A549 (cell line): Measurements from ENCODE around the gene ASIC2.

Experiments used
- CHD4 ChIP-seq: fragments of 200-600 bp; sonication (generic); IDR thresholded peaks from 2 replicates; pipeline ENCODE4 v1.6.1; 2016; ENCODE audit warnings: antibody characterized with exemption, mild to moderate bottlenecking, borderline replicate concordance
- MAZ ChIP-seq: fragments of 150-350 bp; IDR thresholded peaks from 2 replicates; pipeline ENCODE4 v1.6.1; 2014; ENCODE audit warnings: antibody characterized with exemption, low read depth, low read length, borderline replicate concordance
- MYC ChIP-seq: IDR thresholded peaks from 2 replicates; pipeline ENCODE4 v1.6.1; 2012; ENCODE audit warnings: mild to moderate bottlenecking, inconsistent platforms, low read length, improper control_type of control experiment, borderline replicate concordance
- RAD21 ChIP-seq, 2 experiments: fragments of >200 bp in 1 of 2; sonication (Bioruptor Twin) in 1 of 2; formaldehyde crosslinking in 1 of 2; IDR thresholded peaks in 1 of 2; conservative IDR thresholded peaks in 1 of 2; 2 replicates in 1 of 2; 3 replicates in 1 of 2; pipeline ENCODE4 v1.6.1; 2012 to 2018; ENCODE audit warnings: inconsistent platforms in 1 of 2
- REST ChIP-seq: fragments of 200-600 bp; sonication (generic); IDR thresholded peaks from 2 replicates; pipeline ENCODE4 v1.6.1; 2016; ENCODE audit warnings: antibody characterized with exemption, mild to moderate bottlenecking, moderate library complexity

- TF ChIP-seq CHD4 (no peak), MAZ (no peak), RAD21 (conservative IDR thresholded peaks at IDR 0.05 in 1 of 2, IDR thresholded peaks at IDR 0.05 in 1 of 2) (no peak), REST (no peak), MYC (no peak)
Measured at GRCh38 chr17:33287096-33287725, 5.9 kb downstream of the ASIC2 start.
